Cardiac muscle cell (in vitro differentiated cells and primary cell): ENCODE data around the gene GPR55. TPM values are rescaled to one million over a fixed set of nuclear protein-coding genes. Genes with fewer than 3 reads are reported as not detected.
A peak's percentile ranks its signal among the peaks of the same experiment; 100 is the strongest.

ENCODE experiments used
- DNase-seq, 2 donors: peaks; one replicate each; pipeline versions ENCODE4 v3.0.0 to v3.0.0-alpha.2; 2010 to 2017; ENCODE audit warnings: low read depth in 1 of 2, low spot score in 1 of 2
- H3K27ac ChIP-seq: fragments of 200-600 bp; sonication (generic); 2 replicates; pipeline ENCODE4 v1.5.1; 2016
- H3K27me3 ChIP-seq: fragments of 200-600 bp; sonication (generic); 2 replicates; pipeline ENCODE4 v1.6.0; 2016; ENCODE audit warnings: control low read depth
- H3K36me3 ChIP-seq: fragments of 200-600 bp; sonication (generic); 2 replicates; pipeline ENCODE4 v1.5.1; 2016; ENCODE audit warnings: control low read depth
- H3K4me1 ChIP-seq: fragments of 200-600 bp; sonication (generic); 2 replicates; pipeline ENCODE4 v1.8.1; 2017; ENCODE audit warnings: low read depth, mild to moderate bottlenecking, mixed run types
- H3K4me3 ChIP-seq: fragments of 200-600 bp; sonication (generic); 2 replicates; pipeline ENCODE4 v1.5.1; 2016; ENCODE audit warnings: mild to moderate bottlenecking
- H3K9me3 ChIP-seq: fragments of 200-600 bp; sonication (generic); 2 replicates; pipeline ENCODE4 v1.5.1; 2017; ENCODE audit warnings: low read depth, mild to moderate bottlenecking, control low read depth
- CTCF ChIP-seq: IDR thresholded peaks from 2 replicates; pipeline ENCODE4 v1.5.1; 2012; ENCODE audit warnings: low read depth, mild to moderate bottlenecking, low read length
- polyA plus RNA-seq: library from polyadenylated mRNA; unstranded; fragments of >200 nt; fragmentation: Nextera tagmentation; extraction: Ambion mirVana; gene quantifications from 2 replicates; pipeline ENCODE4 v1.2.1, GENCODE V29; 2016
- total RNA-seq: library from RNA; depleted of rRNA; stranded (reverse); fragments of >200 nt; gene quantifications from 2 replicates; pipeline ENCODE4 v1.2.3, GENCODE V29; 2016

Gene GPR55
- total and polyA plus RNA-seq, 2 experiments from 2014 or later, result not detected

- Histone ChIP-seq H3K27me3 (no peaks in the 10 kb centered on the region), H3K4me1 (peaks cover 39% of the 10 kb centered on the region), H3K27ac (no peak overlapping the region), H3K36me3 (no peaks in the 10 kb centered on the region), H3K9me3 (no peaks in the 10 kb centered on the region), H3K4me3 (no peak overlapping the region)
- no peak for DNase-seq
- TF ChIP-seq CTCF, result no peak
Measured at GRCh38 chr2:230863442-230864121, 61.5 kb downstream of the GPR55 start.

- H3K27me3 ChIP-seq, result no peaks in the 10 kb centered on the region
- H3K4me1 ChIP-seq, result peaks cover 33% of the 10 kb centered on the region
- TF ChIP-seq CTCF, result no peak
- H3K9me3 ChIP-seq, result no peaks in the 10 kb centered on the region
- H3K4me3 ChIP-seq, result no peak overlapping the region
- no peak for DNase-seq
- H3K36me3 ChIP-seq, result no peaks in the 10 kb centered on the region
- H3K27ac ChIP-seq, result no peak overlapping the region
Measured at GRCh38 chr2:230863031-230863430, 62.0 kb downstream of the GPR55 start.

- H3K4me1 ChIP-seq, result peaks cover 26% of the 10 kb centered on the region
- TF ChIP-seq CTCF, result no peak
Measured at GRCh38 chr2:230862292-230862691, 62.8 kb downstream of the GPR55 start.

GRCh38 chr2:230861552-230862255 lies 63.3 kb downstream of the GPR55 start:
- H3K4me1 ChIP-seq, result peaks cover 22% of the 10 kb centered on the region
- TF ChIP-seq CTCF, result no peak
- H3K9me3 ChIP-seq, result no peaks in the 10 kb centered on the region
- no peaks in the 10 kb centered on the region for H3K36me3 ChIP-seq
- no peaks in the 10 kb centered on the region for H3K27me3 ChIP-seq
- H3K27ac ChIP-seq, result peak overlapping the region; percentile 38
- DNase-seq, result peak in 1 of 2 donors; percentile 67
- H3K4me3 ChIP-seq, result no peak overlapping the region

More at GRCh38 chr2:230862292-230862691, 62.8 kb downstream of the GPR55 start:
- no peak overlapping the region for H3K4me3 ChIP-seq
- no peak overlapping the region for H3K27ac ChIP-seq
- DNase-seq, result no peak
- H3K27me3 ChIP-seq, result no peaks in the 10 kb centered on the region
- H3K9me3 ChIP-seq, result no peaks in the 10 kb centered on the region
- H3K36me3 ChIP-seq, result no peaks in the 10 kb centered on the region

Other genes starting within 250 kb of the GPR55 start
- 31.9 and 32.3 TPM in 2 replicates for gene CAB39, start 212.4 kb downstream of the GPR55 start, total RNA-seq
- 36.2 and 36.7 TPM in 2 replicates for gene CAB39, start 212.4 kb downstream of the GPR55 start, polyA plus RNA-seq
- gene ITM2C, start 60.3 kb downstream of the GPR55 start, total RNA-seq, result 389 and 411 TPM in 2 replicates
- gene ITM2C, start 60.3 kb downstream of the GPR55 start, polyA plus RNA-seq, result 484 and 536 TPM in 2 replicates
- not detected in 2 replicates for gene SPATA3, start 70.9 kb upstream of the GPR55 start, total RNA-seq
- not detected in 2 replicates for gene SPATA3, start 70.9 kb upstream of the GPR55 start, polyA plus RNA-seq
- 4.2 and 5.4 TPM in 2 replicates for gene C2orf72, start 112.3 kb upstream of the GPR55 start, total RNA-seq
- 2.2 and 5.3 TPM in 2 replicates for gene C2orf72, start 112.3 kb upstream of the GPR55 start, polyA plus RNA-seq
- gene PSMD1, start 131.6 kb upstream of the GPR55 start, total RNA-seq, result 68.1 and 122 TPM in 2 replicates
- 93.8 and 133 TPM in 2 replicates for gene PSMD1, start 131.6 kb upstream of the GPR55 start, polyA plus RNA-seq
- gene HTR2B, start 199.8 kb upstream of the GPR55 start, total RNA-seq, result not detected in 2 replicates
- 0.41 TPM in 1 of 2 replicates, not detected in the other for gene HTR2B, start 199.8 kb upstream of the GPR55 start, polyA plus RNA-seq